ENCODE data around the gene FMNL2.

DNA sequence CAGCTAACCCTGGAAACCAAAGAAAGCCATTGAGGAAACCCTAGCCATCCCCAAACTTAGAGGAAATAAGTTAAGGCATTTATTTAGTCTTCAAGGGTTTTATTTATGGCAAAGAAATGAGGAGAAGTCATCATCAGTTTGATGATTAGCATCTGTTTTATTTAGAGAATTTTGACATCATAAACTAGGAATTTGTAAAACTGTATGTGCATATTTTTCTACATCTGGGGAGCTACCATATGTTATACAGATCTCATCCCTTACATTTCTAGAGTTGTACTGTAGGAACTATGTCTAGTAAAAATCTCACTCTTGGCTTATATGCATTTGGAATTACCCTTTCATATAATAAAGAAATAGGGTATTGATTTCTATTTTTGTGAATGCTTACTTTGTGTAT lies 48.7 kb downstream of the FMNL2 start:
- TF ChIP-seq POLR2A (IDR thresholded peaks at IDR 0.05) (no peak), CTCF (IDR thresholded peaks at IDR 0.05 in 4 of 5, conservative IDR thresholded peaks at IDR 0.05 in 1 of 5) (no peak)

Measured in gastrocnemius medialis (tissue), 4 donors.